Erythroblast (primary cell): ENCODE results near the gene COL6A3.

Experiments used
- GATA1 ChIP-seq: IDR thresholded peaks from 2 replicates; pipeline ENCODE4 v1.6.1; 2011; ENCODE audit warnings: low read depth, mild to moderate bottlenecking, control low read depth, low read length, moderate library complexity
- POLR2A ChIP-seq: IDR thresholded peaks from 2 replicates; pipeline ENCODE4 v1.6.1; 2011; ENCODE audit warnings: mild to moderate bottlenecking, low read length

GRCh38 chr2:237421542-237422116 is 7.7 kb upstream of the COL6A3 start:
- no peak for TF ChIP-seq POLR2A
- TF ChIP-seq GATA1 = no peak
